ENCODE data around the gene CSTF2T. TPM values are rescaled to one million over a fixed set of nuclear protein-coding genes. Genes with fewer than 3 reads are reported as not detected.

CSTF2T gene
- total RNA-seq, 3 donors from 2014 or later (not counting 1 experiment from before 2014, with no cell fraction given) = 29.8 to 34.8 (median 32.8) TPM

GRCh38 chr10:51707821-51708424 lies 8.5 kb upstream of the CSTF2T start:
- no peak overlapping the region for H3K4me3 ChIP-seq (ENCODE audit: low read length)
- no peaks in the 10 kb centered on the region for H3K36me3 ChIP-seq (ENCODE audit: control insufficient read depth, insufficient read depth, low read length)
- peak overlapping the region; percentile 52 for H3K27ac ChIP-seq (ENCODE audit: low read length)
- peaks cover 9% of the 10 kb centered on the region for H3K4me1 ChIP-seq (ENCODE audit: control insufficient read depth, insufficient read depth, low read length)
- no peak for TF ChIP-seq CTCF (IDR thresholded peaks at IDR 0.05)
- peaks cover 0 to 7% of the 10 kb centered on the region in 2 donors for H3K27me3 Mint-ChIP-seq (ENCODE audit: low read depth in 2 of 2)
- 66% methylated on average over 4 of the region's 5 CpGs for WGBS (ENCODE audit: insufficient coverage)
- ATAC-seq (peak in 1 of 3 donors; percentile 54), DNase-seq (no peak)
- H3K9me3 ChIP-seq (ENCODE audit: control insufficient read depth, insufficient read depth, low read length) = no peaks in the 10 kb centered on the region
- peaks cover 4% of the 10 kb centered on the region for H3K27me3 ChIP-seq (ENCODE audit: control insufficient read depth, insufficient read depth, low read length)
- peaks cover 6 to 19% of the 10 kb centered on the region in 2 donors for H3K4me1 Mint-ChIP-seq
- intact Hi-C loops (cut with micrococcal nuclease) = no loop called here
- H3K9me3 Mint-ChIP-seq = no peaks in the 10 kb centered on the region
- H3K27ac Mint-ChIP-seq = peak overlapping the region; percentile 27 to 56
- peak overlapping the region; percentile 54 for H3K4me3 Mint-ChIP-seq
- H3K36me3 Mint-ChIP-seq = no peaks in the 10 kb centered on the region

- 91% methylated on average over 4 of the region's 6 CpGs for WGBS (ENCODE audit: insufficient coverage)
- Mint-ChIP-seq H3K27me3 (ENCODE audit: low read depth in 2 of 2) (peaks cover 0 to 7% of the 10 kb centered on the region in 2 donors), H3K4me3 (peak overlapping the region; percentile 47), H3K9me3 (no peaks in the 10 kb centered on the region), H3K36me3 (no peaks in the 10 kb centered on the region), H3K27ac (peak overlapping the region in 1 of 2 donors; percentile 56), H3K4me1 (peaks cover 6 to 19% of the 10 kb centered on the region in 2 donors)
- intact Hi-C loops (cut with micrococcal nuclease) = no loop called here
- DNase-seq (no peak), ATAC-seq (peak in 2 of 3 donors; percentile 34 to 67)
- Histone ChIP-seq H3K4me3 (ENCODE audit: low read length) (no peak overlapping the region), H3K4me1 (ENCODE audit: control insufficient read depth, insufficient read depth, low read length) (peaks cover 9% of the 10 kb centered on the region), H3K9me3 (ENCODE audit: control insufficient read depth, insufficient read depth, low read length) (no peaks in the 10 kb centered on the region), H3K27me3 (ENCODE audit: control insufficient read depth, insufficient read depth, low read length) (peaks cover 4% of the 10 kb centered on the region), H3K36me3 (ENCODE audit: control insufficient read depth, insufficient read depth, low read length) (no peaks in the 10 kb centered on the region), H3K27ac (ENCODE audit: low read length) (peak overlapping the region; percentile 52)
- TF ChIP-seq CTCF (IDR thresholded peaks at IDR 0.05) = no peak
Measured at GRCh38 chr10:51707392-51707791, 8.0 kb upstream of the CSTF2T start.

GRCh38 chr10:51706225-51706624 lies 6.8 kb upstream of the CSTF2T start:
- Histone ChIP-seq H3K4me3 (ENCODE audit: low read length) (no peak overlapping the region), H3K36me3 (ENCODE audit: control insufficient read depth, insufficient read depth, low read length) (no peaks in the 10 kb centered on the region), H3K9me3 (ENCODE audit: control insufficient read depth, insufficient read depth, low read length) (no peaks in the 10 kb centered on the region), H3K4me1 (ENCODE audit: control insufficient read depth, insufficient read depth, low read length) (peaks cover 9% of the 10 kb centered on the region), H3K27me3 (ENCODE audit: control insufficient read depth, insufficient read depth, low read length) (no peaks in the 10 kb centered on the region), H3K27ac (ENCODE audit: low read length) (no peak overlapping the region)
- no peaks in the 10 kb centered on the region for H3K9me3 Mint-ChIP-seq
- intact Hi-C loops (cut with micrococcal nuclease) = no loop called here
- no peaks in the 10 kb centered on the region for H3K36me3 Mint-ChIP-seq
- ATAC-seq = no peak
- no peak overlapping the region for H3K27ac Mint-ChIP-seq
- 93% methylated on average over 2 of the region's 3 CpGs for WGBS (ENCODE audit: insufficient coverage)
- peaks cover 6 to 19% of the 10 kb centered on the region in 2 donors for H3K4me1 Mint-ChIP-seq
- no peak overlapping the region for H3K4me3 Mint-ChIP-seq
- no peak for TF ChIP-seq CTCF (IDR thresholded peaks at IDR 0.05)
- DNase-seq = no peak
- H3K27me3 Mint-ChIP-seq (ENCODE audit: low read depth in 2 of 2) = peaks cover 0 to 3% of the 10 kb centered on the region in 2 donors

GRCh38 chr10:51705774-51706173 lies 6.4 kb upstream of the CSTF2T start:
- intact Hi-C loops (cut with micrococcal nuclease) = no loop called here
- Mint-ChIP-seq H3K4me1 (peaks cover 6 to 19% of the 10 kb centered on the region in 2 donors), H3K27me3 (ENCODE audit: low read depth in 2 of 2) (peaks cover 0 to 3% of the 10 kb centered on the region in 2 donors), H3K9me3 (no peaks in the 10 kb centered on the region), H3K27ac (no peak overlapping the region), H3K36me3 (no peaks in the 10 kb centered on the region), H3K4me3 (no peak overlapping the region)
- no peak for DNase-seq
- Histone ChIP-seq H3K4me1 (ENCODE audit: control insufficient read depth, insufficient read depth, low read length) (peaks cover 9% of the 10 kb centered on the region), H3K27ac (ENCODE audit: low read length) (no peak overlapping the region), H3K36me3 (ENCODE audit: control insufficient read depth, insufficient read depth, low read length) (no peaks in the 10 kb centered on the region), H3K9me3 (ENCODE audit: control insufficient read depth, insufficient read depth, low read length) (no peaks in the 10 kb centered on the region), H3K4me3 (ENCODE audit: low read length) (no peak overlapping the region), H3K27me3 (ENCODE audit: control insufficient read depth, insufficient read depth, low read length) (no peaks in the 10 kb centered on the region)
- no peak for ATAC-seq
- no peak for TF ChIP-seq CTCF (IDR thresholded peaks at IDR 0.05)
- WGBS (ENCODE audit: insufficient coverage) = 75% methylated on average over 3 of the region's 3 CpGs
